Adipocyte (in vitro differentiated cells): Measurements from ENCODE around the gene KIAA0930.
A peak's percentile ranks its signal among the peaks of the same experiment; 100 is the strongest.

ENCODE experiments used
- DNase-seq: peaks from one replicate; pipeline ENCODE4 v3.0.0-alpha.2; 2015; ENCODE audit warnings: low read depth
- H3K27me3 ChIP-seq: replicated peaks from 2 replicates; pipeline ENCODE4 v1.7.0; 2013; ENCODE audit warnings: mild to moderate bottlenecking, low read length, moderate library complexity; ENCODE audit not compliant: control insufficient read depth, insufficient read depth
- H3K36me3 ChIP-seq: 2 replicates; pipeline ENCODE4 v1.7.0; 2013; ENCODE audit warnings: low read length, mild to moderate bottlenecking, moderate library complexity; ENCODE audit not compliant: control insufficient read depth, insufficient read depth, severe bottlenecking
- H3K4me1 ChIP-seq: 2 replicates; pipeline ENCODE4 v1.7.0; 2013; ENCODE audit warnings: mild to moderate bottlenecking, low read length, moderate library complexity; ENCODE audit not compliant: control insufficient read depth, insufficient read depth
- H3K4me3 ChIP-seq: 2 replicates; pipeline ENCODE4 v1.7.0; 2013; ENCODE audit warnings: mild to moderate bottlenecking, low read length, moderate library complexity
- H3K9ac ChIP-seq: 2 replicates; pipeline ENCODE4 v1.7.0; 2013; ENCODE audit warnings: mild to moderate bottlenecking, low read length, moderate library complexity
- H3K9me3 ChIP-seq: 2 replicates; pipeline ENCODE4 v1.7.0; 2013; ENCODE audit warnings: mild to moderate bottlenecking, low read length, moderate library complexity; ENCODE audit not compliant: control insufficient read depth

The KIAA0930 gene

GRCh38 chr22:45210577-45210976 is 30.1 kb downstream of the KIAA0930 start:
- Histone ChIP-seq H3K4me3 (peak overlapping the region; percentile 81), H3K4me1 (peaks cover 45% of the 10 kb centered on the region), H3K27me3 (no peaks in the 10 kb centered on the region), H3K9ac (peak overlapping the region; percentile 80), H3K9me3 (no peaks in the 10 kb centered on the region), H3K36me3 (peaks cover 5% of the 10 kb centered on the region)
- no peak for DNase-seq

GRCh38 chr22:45210174-45210573 is 30.5 kb downstream of the KIAA0930 start:
- Histone ChIP-seq H3K36me3 (peaks cover 7% of the 10 kb centered on the region), H3K9me3 (no peaks in the 10 kb centered on the region), H3K4me3 (peak overlapping the region; percentile 46), H3K9ac (peak overlapping the region; percentile 80), H3K27me3 (no peaks in the 10 kb centered on the region), H3K4me1 (peaks cover 45% of the 10 kb centered on the region)
- no peak for DNase-seq

GRCh38 chr22:45208993-45209838 is 31.5 kb downstream of the KIAA0930 start:
- H3K27me3 ChIP-seq = no peaks in the 10 kb centered on the region
- H3K4me1 ChIP-seq = peaks cover 45% of the 10 kb centered on the region
- no peak overlapping the region for H3K9ac ChIP-seq
- H3K36me3 ChIP-seq = peaks cover 14% of the 10 kb centered on the region
- no peak overlapping the region for H3K4me3 ChIP-seq
- peak; percentile 64 for DNase-seq
- H3K9me3 ChIP-seq = no peaks in the 10 kb centered on the region

- no peaks in the 10 kb centered on the region for H3K9me3 ChIP-seq
- peaks cover 20% of the 10 kb centered on the region for H3K36me3 ChIP-seq
- DNase-seq = no peak
- no peak overlapping the region for H3K9ac ChIP-seq
- H3K4me1 ChIP-seq = peaks cover 44% of the 10 kb centered on the region
- H3K27me3 ChIP-seq = no peaks in the 10 kb centered on the region
- H3K4me3 ChIP-seq = no peak overlapping the region
These were observed 32.0 kb downstream of the KIAA0930 start for GRCh38 chr22:45208696-45208992.

GRCh38 chr22:45207981-45208664 is 32.6 kb downstream of the KIAA0930 start:
- Histone ChIP-seq H3K4me1 (peaks cover 38% of the 10 kb centered on the region), H3K36me3 (peaks cover 25% of the 10 kb centered on the region), H3K27me3 (no peaks in the 10 kb centered on the region), H3K4me3 (no peak overlapping the region), H3K9ac (no peak overlapping the region), H3K9me3 (no peaks in the 10 kb centered on the region)
- DNase-seq = peak; percentile 54

- DNase-seq = no peak
- Histone ChIP-seq H3K4me3 (no peak overlapping the region), H3K9ac (no peak overlapping the region), H3K27me3 (no peaks in the 10 kb centered on the region), H3K36me3 (peaks cover 31% of the 10 kb centered on the region), H3K9me3 (no peaks in the 10 kb centered on the region), H3K4me1 (peaks cover 33% of the 10 kb centered on the region)
These were observed 33.2 kb downstream of the KIAA0930 start for GRCh38 chr22:45207533-45207932.

- no peak for DNase-seq
- Histone ChIP-seq H3K36me3 (peaks cover 39% of the 10 kb centered on the region), H3K4me1 (peaks cover 20% of the 10 kb centered on the region), H3K9me3 (no peaks in the 10 kb centered on the region), H3K4me3 (no peak overlapping the region), H3K9ac (no peak overlapping the region), H3K27me3 (no peaks in the 10 kb centered on the region)
These were observed 34.5 kb downstream of the KIAA0930 start for GRCh38 chr22:45206233-45206632.

- Histone ChIP-seq H3K9ac (no peak overlapping the region), H3K36me3 (peaks cover 47% of the 10 kb centered on the region), H3K4me3 (no peak overlapping the region), H3K4me1 (peaks cover 11% of the 10 kb centered on the region), H3K9me3 (no peaks in the 10 kb centered on the region), H3K27me3 (no peaks in the 10 kb centered on the region)
- no peak for DNase-seq
These were observed 35.3 kb downstream of the KIAA0930 start for GRCh38 chr22:45205276-45205925.

GRCh38 chr22:45204819-45205218 is 35.9 kb downstream of the KIAA0930 start:
- H3K36me3 ChIP-seq = peaks cover 53% of the 10 kb centered on the region
- no peak overlapping the region for H3K9ac ChIP-seq
- no peaks in the 10 kb centered on the region for H3K9me3 ChIP-seq
- peaks cover 5% of the 10 kb centered on the region for H3K4me1 ChIP-seq
- no peak for DNase-seq
- H3K4me3 ChIP-seq = no peak overlapping the region
- no peaks in the 10 kb centered on the region for H3K27me3 ChIP-seq

GRCh38 chr22:45204241-45204640 is 36.5 kb downstream of the KIAA0930 start:
- Histone ChIP-seq H3K27me3 (no peaks in the 10 kb centered on the region), H3K9me3 (no peaks in the 10 kb centered on the region), H3K9ac (no peak overlapping the region), H3K4me3 (no peak overlapping the region), H3K36me3 (peaks cover 58% of the 10 kb centered on the region), H3K4me1 (no peaks in the 10 kb centered on the region)
- no peak for DNase-seq

- H3K9me3 ChIP-seq = no peaks in the 10 kb centered on the region
- H3K4me1 ChIP-seq = no peaks in the 10 kb centered on the region
- DNase-seq = no peak
- no peak overlapping the region for H3K4me3 ChIP-seq
- H3K27me3 ChIP-seq = no peaks in the 10 kb centered on the region
- H3K36me3 ChIP-seq = peaks cover 64% of the 10 kb centered on the region
- H3K9ac ChIP-seq = no peak overlapping the region
These were observed 37.3 kb downstream of the KIAA0930 start for GRCh38 chr22:45203150-45203951.
